ENCODE results near the gene SLCO4A1. TPM values are rescaled to one million over a fixed set of nuclear protein-coding genes. Genes with fewer than 3 reads are reported as not detected.

SLCO4A1 gene
- total RNA-seq, 4 donors from 2014 or later: 15.9 to 20.2 (median 19.2) TPM

- WGBS, 2 donors (ENCODE audit: low coverage in 1 of 2): 80% methylated on average over 2 of the region's 124 CpGs; no CpG with 5 or more reads in 1 of the 2 donors
- Histone ChIP-seq H3K4me3 (peak within 1 kb of the TSS in 1 of 2 donors; percentile 28), H3K9me3 (no peaks in the 10 kb centered on the region), H3K27me3 (peaks cover 52% of the 10 kb centered on the region), H3K4me1 (peaks cover 0 to 55% (median 10%) of the 10 kb centered on the region in 3 donors), H3K27ac (no peak within 1 kb of the TSS), H3K36me3 (no peaks in the 10 kb centered on the region)
- ATAC-seq: no peak
- TF ChIP-seq CTCF (IDR thresholded peaks at IDR 0.05) (no peak), POLR2AphosphoS5 (IDR thresholded peaks at IDR 0.05) (no peak)
Measured at GRCh38 chr20:62708591-62709536, 66.6 kb downstream of the SLCO4A1 start, which contains the start of gene NTSR1. Gene NTSR1, plus strand, starts transcription at chr20:62708836. Its CDS starts 372 bp downstream, at chr20:62709208.

- no peaks in the 10 kb centered on the region for H3K36me3 ChIP-seq
- no peaks in the 10 kb centered on the region for H3K9me3 ChIP-seq
- TF ChIP-seq CTCF (IDR thresholded peaks at IDR 0.05): no peak
- no peak for TF ChIP-seq POLR2AphosphoS5 (IDR thresholded peaks at IDR 0.05)
- TF ChIP-seq EP300 (IDR thresholded peaks at IDR 0.05): no peak
- no peak for TF ChIP-seq POLR2A (IDR thresholded peaks at IDR 0.05)
- WGBS, 2 donors (ENCODE audit: low coverage in 1 of 2): 60% methylated on average over 2 of the region's 30 CpGs; no CpG with 5 or more reads in 1 of the 2 donors
- no peak for ATAC-seq
- peaks cover 0 to 53% (median 4%) of the 10 kb centered on the region in 3 donors for H3K4me1 ChIP-seq
- H3K27me3 ChIP-seq: peaks cover 52% of the 10 kb centered on the region
- no peak overlapping the region for H3K27ac ChIP-seq
- H3K4me3 ChIP-seq: no peak overlapping the region
Measured at GRCh38 chr20:62709537-62709905, 67.2 kb downstream of the SLCO4A1 start.

- TF ChIP-seq EP300 (IDR thresholded peaks at IDR 0.05): no peak
- no peak for TF ChIP-seq CTCF (IDR thresholded peaks at IDR 0.05)
- no peak for TF ChIP-seq POLR2A (IDR thresholded peaks at IDR 0.05)
- TF ChIP-seq POLR2AphosphoS5 (IDR thresholded peaks at IDR 0.05): no peak
- H3K27me3 ChIP-seq: peaks cover 52% of the 10 kb centered on the region
- no peaks in the 10 kb centered on the region for H3K9me3 ChIP-seq
- no peak overlapping the region for H3K4me3 ChIP-seq
- no peak for ATAC-seq
- WGBS, 2 donors (ENCODE audit: low coverage in 1 of 2): 62 to 84% methylated on average over 11 to 17 of the region's 20 CpGs
- H3K36me3 ChIP-seq: no peaks in the 10 kb centered on the region
- H3K27ac ChIP-seq: no peak overlapping the region
- peaks cover 0 to 47% (median 0%) of the 10 kb centered on the region in 3 donors for H3K4me1 ChIP-seq
Measured at GRCh38 chr20:62710221-62710885, 68.0 kb downstream of the SLCO4A1 start.

GRCh38 chr20:62710886-62711702 is 68.8 kb downstream of the SLCO4A1 start:
- no peak for TF ChIP-seq POLR2A (IDR thresholded peaks at IDR 0.05)
- peaks cover 52% of the 10 kb centered on the region for H3K27me3 ChIP-seq
- no peak overlapping the region for H3K4me3 ChIP-seq
- H3K27ac ChIP-seq: no peak overlapping the region
- peaks cover 0 to 47% (median 0%) of the 10 kb centered on the region in 3 donors for H3K4me1 ChIP-seq
- no peak for ATAC-seq
- H3K9me3 ChIP-seq: no peaks in the 10 kb centered on the region
- WGBS, 2 donors (ENCODE audit: low coverage in 1 of 2): no CpG with 5 or more reads among the region's 23 CpGs
- no peaks in the 10 kb centered on the region for H3K36me3 ChIP-seq

- Histone ChIP-seq H3K36me3 (no peaks in the 10 kb centered on the region), H3K27me3 (peaks cover 55% of the 10 kb centered on the region), H3K9me3 (no peaks in the 10 kb centered on the region), H3K4me1 (peaks cover 0 to 47% (median 0%) of the 10 kb centered on the region in 3 donors), H3K27ac (no peak overlapping the region), H3K4me3 (no peak overlapping the region)
- no CpG with 5 or more reads among the region's 23 CpGs for WGBS, 2 donors (ENCODE audit: low coverage in 1 of 2)
- ATAC-seq: no peak
- TF ChIP-seq CTCF (IDR thresholded peaks at IDR 0.05) (no peak), POLR2AphosphoS5 (IDR thresholded peaks at IDR 0.05) (no peak), EP300 (IDR thresholded peaks at IDR 0.05) (no peak), POLR2A (IDR thresholded peaks at IDR 0.05) (no peak)
Measured at GRCh38 chr20:62711703-62712101, 69.4 kb downstream of the SLCO4A1 start.
